ENCODE data around the gene CALHM6. TPM values are rescaled to one million over a fixed set of nuclear protein-coding genes. Genes with fewer than 3 reads are reported as not detected.

CALHM6 gene
- total RNA-seq, 1 donor from 2014 or later, result not detected

- DNase-seq, result no peak
These were observed 14.8 kb upstream of the CALHM6 start for GRCh38 chr6:116446399-116446798.

DNA sequence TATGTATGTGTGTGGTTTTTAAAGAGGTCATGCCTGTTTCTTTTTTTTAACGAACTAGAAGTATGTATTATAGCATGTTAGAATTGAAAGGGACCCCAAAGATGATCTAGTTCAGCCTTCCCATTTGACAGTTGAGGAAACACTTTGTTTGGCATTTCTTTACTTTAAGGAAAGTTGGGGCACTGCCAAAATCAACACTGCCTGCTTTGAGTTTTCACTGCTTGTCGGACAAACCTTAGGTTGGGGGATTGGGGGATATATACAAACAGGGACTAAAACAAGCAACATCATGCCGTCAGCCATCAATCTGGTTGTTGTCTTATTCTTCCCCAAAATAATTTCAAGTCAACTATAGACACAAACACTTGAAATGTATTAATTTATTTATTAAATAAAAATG lies 14.1 kb upstream of the CALHM6 start:
- DNase-seq, result no peak

DNA sequence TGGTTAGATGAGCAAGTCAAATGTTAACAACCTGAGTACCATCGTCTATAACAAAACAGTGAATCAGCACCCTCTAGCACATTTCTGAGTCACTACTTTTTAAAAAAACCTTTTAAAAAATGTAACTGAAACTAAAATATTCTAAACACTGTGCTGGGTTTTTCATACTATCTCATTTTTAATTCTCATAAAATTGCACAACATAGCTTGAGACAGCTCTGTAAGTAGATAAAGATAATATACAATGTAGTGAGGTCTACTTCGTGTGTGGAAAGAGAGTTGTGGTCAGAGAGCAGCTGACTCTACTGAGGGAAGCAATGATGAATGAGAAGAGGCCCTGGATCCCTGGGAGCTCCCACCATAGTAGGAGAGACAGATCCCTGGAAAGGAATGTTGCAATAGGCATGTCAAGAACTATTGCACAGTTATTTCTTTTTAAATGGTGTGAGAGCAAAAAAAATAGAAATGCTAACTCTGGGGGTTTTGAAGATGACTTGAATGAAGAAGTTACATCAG lies 13.6 kb upstream of the CALHM6 start:
- no peak for DNase-seq

- DNase-seq, result no peak
These were observed 11.6 kb upstream of the CALHM6 start for GRCh38 chr6:116449565-116449964.

- no peak for DNase-seq
These were observed 10.9 kb upstream of the CALHM6 start for GRCh38 chr6:116450185-116450710.

- no peak for DNase-seq
These were observed 10.1 kb upstream of the CALHM6 start for GRCh38 chr6:116450769-116451740.

GRCh38 chr6:116451916-116452315 lies 9.3 kb upstream of the CALHM6 start:
- no peak for DNase-seq

GRCh38 chr6:116452531-116452930 lies 8.6 kb upstream of the CALHM6 start:
- DNase-seq, result no peak

GRCh38 chr6:116456106-116456505 lies 5.1 kb upstream of the CALHM6 start:
- no peak for DNase-seq

DNA sequence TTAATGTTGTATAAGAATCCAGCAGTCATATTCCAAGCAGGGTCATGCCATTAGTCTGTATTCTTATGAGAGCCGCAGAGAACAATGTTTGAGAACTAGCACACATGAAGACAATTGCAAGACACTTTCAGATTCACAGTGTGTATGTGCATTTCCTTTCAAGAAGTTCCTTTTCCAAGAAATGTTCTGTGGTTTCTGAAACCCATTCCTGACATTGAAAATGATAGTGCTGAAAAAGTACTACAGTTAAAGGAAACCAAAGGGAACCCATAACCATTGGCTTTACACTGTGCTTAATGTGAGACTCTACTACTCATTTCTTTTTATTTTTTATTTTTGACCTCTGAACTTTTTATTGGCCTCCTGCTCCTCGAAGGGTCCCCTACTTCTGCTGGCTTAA lies 4.2 kb upstream of the CALHM6 start:
- no peak for DNase-seq

- DNase-seq, result no peak
These were observed 2.9 kb upstream of the CALHM6 start for GRCh38 chr6:116458264-116458663.

DNA sequence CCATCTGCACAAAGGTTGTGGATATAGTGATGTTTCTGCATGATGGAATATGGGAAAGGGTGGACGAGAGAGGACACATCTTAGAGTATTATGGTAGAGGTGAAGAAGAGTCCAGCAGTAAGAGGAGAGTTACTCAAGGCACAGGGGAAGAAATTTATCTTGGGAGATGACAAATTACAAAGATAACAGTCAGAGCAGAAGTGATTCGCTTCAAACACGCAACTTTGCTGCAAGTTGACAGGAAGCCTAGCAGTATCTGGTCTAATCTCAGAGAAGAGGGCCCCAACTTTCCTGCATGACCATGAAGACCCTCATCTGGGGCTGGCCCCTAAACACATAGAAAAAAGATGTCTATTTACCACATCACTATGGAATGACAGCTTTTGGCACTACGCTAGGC lies 1.2 kb upstream of the CALHM6 start:
- no peak for DNase-seq

- peak; percentile 70 for DNase-seq
These were observed 1.0 kb downstream of the CALHM6 start for GRCh38 chr6:116461932-116462885.

- DNase-seq, result no peak
These were observed 2.1 kb downstream of the CALHM6 start for GRCh38 chr6:116463301-116463700.

- no peak for DNase-seq
These were observed 4.1 kb downstream of the CALHM6 start for GRCh38 chr6:116465246-116465645.

- DNase-seq, result no peak
These were observed 5.9 kb downstream of the CALHM6 start for GRCh38 chr6:116467096-116467495.

GRCh38 chr6:116467514-116467913 lies 6.3 kb downstream of the CALHM6 start:
- DNase-seq, result no peak

- DNase-seq, result no peak
These were observed 7.1 kb downstream of the CALHM6 start for GRCh38 chr6:116468293-116468692.

- no peak for DNase-seq
These were observed 10.4 kb downstream of the CALHM6 start for GRCh38 chr6:116471531-116471930.

DNA sequence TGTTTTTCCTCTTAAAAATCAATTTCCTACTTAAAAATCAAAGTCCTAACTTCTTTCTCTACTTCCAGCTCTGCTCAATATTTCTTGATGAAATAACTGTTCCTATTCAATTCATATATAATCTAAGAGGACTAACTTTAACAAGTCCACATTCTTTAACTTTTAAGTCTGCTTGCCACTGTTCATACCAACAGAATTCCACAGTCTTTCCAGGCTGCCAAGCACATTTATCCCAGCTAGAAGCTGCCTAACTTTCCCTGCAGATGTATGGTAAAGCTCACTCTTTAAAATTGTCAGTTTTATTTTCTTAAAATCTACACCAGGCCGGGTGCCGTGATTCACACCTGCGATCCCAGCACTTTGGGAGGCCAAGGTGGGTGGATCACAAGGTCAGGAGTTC lies 11.5 kb downstream of the CALHM6 start:
- no peak for DNase-seq

DNA sequence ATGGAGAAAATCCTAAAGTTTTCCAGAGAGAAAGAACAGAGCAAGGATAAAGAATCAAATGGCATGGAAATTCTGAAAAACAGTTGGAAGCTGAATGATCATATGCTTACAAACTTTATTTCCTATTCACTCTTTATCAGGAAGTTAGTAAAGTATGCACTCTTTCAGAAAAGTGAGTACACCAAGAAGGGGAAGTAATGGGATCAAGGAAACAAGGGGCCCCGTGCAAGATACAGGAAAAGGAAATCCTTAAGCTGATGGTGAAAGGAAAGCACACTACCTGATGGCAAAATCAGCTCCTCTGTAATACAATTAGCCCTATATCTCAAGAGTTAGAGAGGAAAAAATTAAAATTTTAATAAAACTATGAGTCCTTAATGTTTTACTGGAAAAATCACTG lies 14.0 kb downstream of the CALHM6 start:
- no peak for DNase-seq

DNA sequence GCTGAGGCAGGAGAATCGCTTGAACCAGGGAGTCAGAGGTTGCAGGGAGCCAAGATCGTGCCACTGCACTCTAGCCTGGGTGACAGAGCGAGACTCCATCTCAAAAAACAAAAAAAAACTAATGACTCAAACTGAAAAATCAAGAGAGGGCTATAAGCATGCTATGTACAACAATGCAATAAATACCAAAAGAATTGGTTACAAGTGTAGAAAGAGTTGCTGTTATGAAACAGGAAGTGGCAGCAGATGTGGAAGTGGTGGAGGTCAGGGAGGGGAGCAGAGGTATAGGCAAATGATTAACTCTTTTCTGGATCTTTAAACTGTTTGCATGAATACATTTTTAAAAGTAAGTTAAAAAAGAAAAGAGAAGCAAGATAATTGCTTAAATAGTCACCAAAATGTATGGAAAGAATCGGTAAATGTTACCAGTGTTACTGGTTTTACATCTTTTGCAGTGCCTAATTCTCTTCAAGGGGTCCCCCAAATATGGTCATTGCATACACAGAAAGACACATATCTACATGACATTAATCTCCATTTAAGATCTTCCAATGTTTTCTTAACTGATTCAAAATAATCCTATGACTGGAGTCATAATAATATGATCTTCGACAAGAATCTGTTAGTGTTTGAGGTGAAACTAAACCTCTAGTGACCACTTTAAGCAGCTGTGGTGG lies 15.0 kb downstream of the CALHM6 start:
- no peak for DNase-seq

Measured in tongue (tissue), 2 donors.